Type B pancreatic cell (in vitro differentiated cells): ENCODE measurements around the gene SFTPA1. TPM values are rescaled to one million over a fixed set of nuclear protein-coding genes. Genes with fewer than 3 reads are reported as not detected.

Experiments
- total RNA-seq: library from RNA; stranded (reverse); gene quantifications from 2 replicates; pipeline ENCODE4 v1.2.1, GENCODE V29; 2021; ENCODE audit warnings: low replicate concordance

The SFTPA1 gene
- total RNA-seq, 1 donor from 2014 or later, result 0.22 TPM

Other genes with a start within 250 kb of the SFTPA1 start
- 2.7 and 29.1 TPM in 2 replicates for gene ZCCHC24, start 165.3 kb upstream of the SFTPA1 start, total RNA-seq
- gene EIF5AL1, start 98.4 kb upstream of the SFTPA1 start, total RNA-seq, result 0.10 TPM in 1 of 2 replicates, not detected in the other
- gene SFTPA2, start 50.5 kb upstream of the SFTPA1 start, total RNA-seq, result 0.99 and 4.0 TPM in 2 replicates
- gene NUTM2B, start 92.3 kb downstream of the SFTPA1 start, total RNA-seq, result 1.00 and 1.2 TPM in 2 replicates
- gene NUTM2E, start 215.8 kb downstream of the SFTPA1 start, total RNA-seq, result 0.86 and 1.7 TPM in 2 replicates